ENCODE data around the gene CDH5. TPM values are rescaled to one million over a fixed set of nuclear protein-coding genes. Genes with fewer than 3 reads are reported as not detected.

The CDH5 gene
- polyA plus RNA-seq, 3 donors, result 53.1 to 70.8 (median 62.7) TPM

- DNase-seq, result no peak
Observed at GRCh38 chr16:66408163-66409048, 41.9 kb downstream of the CDH5 start.

- no peak for DNase-seq
Observed at GRCh38 chr16:66409156-66409555, 42.7 kb downstream of the CDH5 start.

- DNase-seq, result no peak
Observed at GRCh38 chr16:66412182-66412581, 45.7 kb downstream of the CDH5 start.

- DNase-seq, result no peak
Observed at GRCh38 chr16:66414891-66415290, 48.4 kb downstream of the CDH5 start.

GRCh38 chr16:66416136-66416535 is 49.6 kb downstream of the CDH5 start:
- DNase-seq, result no peak

GRCh38 chr16:66416939-66417700 is 50.6 kb downstream of the CDH5 start:
- no peak for DNase-seq

- DNase-seq, result no peak
Observed at GRCh38 chr16:66418165-66418962, 51.9 kb downstream of the CDH5 start.

- no peak for DNase-seq
Observed at GRCh38 chr16:66419527-66419926, 53.0 kb downstream of the CDH5 start.

GRCh38 chr16:66420396-66420795 is 53.9 kb downstream of the CDH5 start:
- DNase-seq, result no peak

GRCh38 chr16:66421891-66422290 is 55.4 kb downstream of the CDH5 start:
- no peak for DNase-seq

- DNase-seq, result no peak
Observed at GRCh38 chr16:66422366-66422765, 55.9 kb downstream of the CDH5 start.

- DNase-seq, result no peak
Observed at GRCh38 chr16:66423177-66423576, 56.7 kb downstream of the CDH5 start.

GRCh38 chr16:66425651-66426050 is 59.2 kb downstream of the CDH5 start:
- no peak for DNase-seq

GRCh38 chr16:66426112-66427035 is 59.9 kb downstream of the CDH5 start:
- no peak for DNase-seq

- DNase-seq, result peak; percentile 41
Observed at GRCh38 chr16:66427036-66427860, 60.8 kb downstream of the CDH5 start, which contains the start of gene BEAN1. Gene BEAN1 (plus strand): TSS chr16:66427295. CDS start chr16:66437677, 10,382 bp downstream.

- no peak for DNase-seq
Observed at GRCh38 chr16:66427871-66428681, 61.6 kb downstream of the CDH5 start.

GRCh38 chr16:66428682-66429251 is 62.3 kb downstream of the CDH5 start:
- no peak for DNase-seq

- DNase-seq, result no peak
Observed at GRCh38 chr16:66429290-66429962, 62.9 kb downstream of the CDH5 start.

All from renal pelvis (tissue), 4 donors.